Measurements from ENCODE around the gene ANKRD62.
"Not testable (repeated sequence)": the region's sequence is repeated elsewhere in the genome, so short reads cannot be mapped to it uniquely, and the experiment has no call there.

ANKRD62 gene

DNA sequence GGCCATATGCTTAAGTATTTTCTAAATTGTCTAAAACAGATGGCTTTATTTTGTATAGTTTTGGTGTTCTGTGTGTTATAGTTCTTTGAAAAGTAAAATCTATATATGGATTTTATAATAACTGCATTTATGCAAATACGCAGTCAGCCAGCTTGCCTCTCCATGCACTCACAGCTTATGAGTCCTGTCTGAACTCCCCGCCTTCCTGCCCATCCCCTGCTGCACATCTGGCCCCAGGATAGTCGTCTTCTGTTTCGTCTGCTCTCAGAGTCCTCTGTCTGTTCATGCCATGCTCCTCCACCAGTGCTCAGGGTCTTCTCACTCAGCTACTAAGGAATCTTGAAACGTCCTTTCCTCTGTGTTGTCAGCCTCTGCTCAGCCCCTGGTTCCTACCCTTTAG, 28.2 kb upstream of the ANKRD62 start:
- DNase-seq (ENCODE audit: low read depth in 4 of 4, low spot score in 1 of 4), result no peak

DNA sequence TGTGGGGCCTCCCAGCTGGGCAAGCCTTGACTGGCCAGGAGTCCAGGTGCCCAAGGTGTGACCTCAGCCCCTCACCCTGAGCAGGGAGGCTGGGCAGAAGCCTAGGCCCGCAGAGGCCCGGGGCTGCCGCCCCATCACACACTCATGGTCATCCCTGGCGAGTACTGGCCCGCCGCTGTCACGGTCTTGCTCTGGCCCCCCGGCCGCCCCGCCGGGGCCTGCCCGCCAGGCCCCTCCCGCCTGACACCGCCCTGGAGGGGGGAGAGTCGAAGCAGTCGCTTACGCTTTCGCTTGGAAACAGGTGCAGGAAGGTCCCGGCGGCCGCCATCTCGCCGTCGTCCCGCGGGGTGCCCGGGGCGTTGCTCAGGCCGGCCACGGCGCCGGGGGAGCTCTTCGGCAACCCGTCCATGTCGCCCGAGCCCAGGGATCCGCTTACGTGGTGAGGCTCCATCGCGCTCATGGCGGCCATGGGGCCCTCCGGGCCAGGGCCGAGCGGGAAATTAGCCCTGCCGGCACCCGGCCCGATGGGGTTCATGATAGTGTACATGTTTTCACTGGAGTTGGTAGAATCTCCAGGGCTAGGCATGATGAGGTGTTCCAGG, 26.6 kb upstream of the ANKRD62 start:
- no peak for DNase-seq (ENCODE audit: low read depth in 4 of 4, low spot score in 1 of 4)

DNA sequence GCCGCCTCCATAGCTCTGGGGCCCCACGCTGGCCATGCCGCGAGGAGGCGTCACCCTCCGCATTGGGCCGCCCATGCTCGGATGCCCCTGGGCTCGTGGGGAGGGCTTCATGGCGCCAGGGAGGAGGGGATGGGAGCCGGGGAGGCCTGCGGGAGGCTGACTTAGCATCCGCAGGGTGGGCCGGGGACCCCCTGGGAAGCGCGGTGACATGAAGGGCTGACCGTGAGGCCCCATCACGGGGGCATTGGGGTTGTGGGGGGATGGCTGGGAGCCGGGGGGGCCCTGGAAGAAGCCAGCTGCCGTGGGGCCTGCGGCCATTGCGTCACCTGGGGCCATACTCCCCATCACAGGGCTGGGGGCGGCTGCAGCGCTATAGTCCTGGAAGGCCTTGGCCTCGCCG, 26.0 kb upstream of the ANKRD62 start:
- DNase-seq (ENCODE audit: low read depth in 4 of 4, low spot score in 1 of 4), result no peak

DNA sequence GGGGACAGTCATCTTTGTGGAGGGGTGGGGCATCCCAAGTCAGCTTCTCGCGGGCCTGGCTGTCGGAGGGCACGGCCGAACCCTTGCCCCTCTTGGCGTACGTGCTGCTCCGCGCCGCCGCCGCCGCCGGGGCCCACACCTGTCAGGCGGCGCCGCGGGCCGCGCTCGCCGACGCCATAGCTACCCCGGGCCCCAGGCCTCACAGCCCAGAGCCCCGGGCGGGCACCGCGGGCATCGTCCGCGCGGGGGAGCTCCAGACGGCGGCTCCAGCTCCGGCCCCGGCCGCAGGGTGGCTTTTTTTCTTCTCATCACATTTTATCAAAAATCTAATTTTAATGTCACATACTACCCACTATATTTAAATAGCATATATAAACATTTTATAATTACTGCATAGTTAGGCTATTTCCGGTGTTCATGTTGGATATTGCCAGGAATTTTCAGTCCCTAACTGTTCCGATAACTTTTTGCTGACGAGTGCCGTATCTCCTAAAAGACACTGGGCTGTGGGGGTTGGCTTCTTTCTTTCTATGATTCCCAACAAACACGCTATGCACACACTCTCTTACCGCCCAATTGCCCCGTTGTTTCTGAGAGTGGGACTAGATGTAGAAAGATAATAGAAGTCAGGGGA, 25.2 kb upstream of the ANKRD62 start:
- not testable (repeated sequence) for DNase-seq (ENCODE audit: low read depth in 4 of 4, low spot score in 1 of 4)

DNA sequence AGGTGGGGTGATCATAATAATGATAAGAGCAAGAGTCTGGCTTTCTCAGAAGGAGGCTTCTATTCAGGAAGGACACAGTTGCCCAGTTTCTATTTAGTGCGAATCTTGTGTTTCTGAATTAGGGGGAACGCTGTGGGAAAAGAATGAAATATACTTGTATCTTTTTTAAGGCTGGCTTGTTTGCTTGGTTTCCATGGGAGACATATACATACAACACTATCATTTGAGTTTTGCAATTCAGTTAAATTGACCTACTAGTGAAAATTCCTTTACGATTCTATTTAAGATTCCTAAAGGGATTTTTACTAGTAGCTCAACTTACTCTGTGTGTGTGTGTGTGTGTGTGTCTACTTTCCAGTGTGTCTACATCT, 24.7 kb upstream of the ANKRD62 start:
- no peak for DNase-seq (ENCODE audit: low read depth in 4 of 4, low spot score in 1 of 4)

DNA sequence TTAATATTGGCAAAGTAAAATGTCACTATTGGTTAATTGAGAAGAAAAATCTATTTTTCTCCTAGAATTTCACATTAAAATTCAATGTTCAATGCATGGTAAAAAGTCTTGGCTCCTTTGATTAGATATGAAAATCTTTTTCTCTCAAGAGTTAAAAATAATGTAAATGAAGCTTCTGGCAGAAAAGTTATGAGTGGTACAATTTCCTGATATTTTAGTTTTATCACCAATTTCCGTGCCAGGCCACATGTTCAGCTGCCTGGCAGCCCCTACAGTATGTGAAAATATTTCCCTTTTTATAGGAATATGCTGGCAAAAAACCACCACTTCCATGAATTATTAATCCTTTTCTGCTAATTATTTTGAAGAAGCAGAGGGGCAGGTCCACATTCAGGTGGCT, 22.6 kb upstream of the ANKRD62 start:
- DNase-seq (ENCODE audit: low read depth in 4 of 4, low spot score in 1 of 4), result not testable (repeated sequence)

DNA sequence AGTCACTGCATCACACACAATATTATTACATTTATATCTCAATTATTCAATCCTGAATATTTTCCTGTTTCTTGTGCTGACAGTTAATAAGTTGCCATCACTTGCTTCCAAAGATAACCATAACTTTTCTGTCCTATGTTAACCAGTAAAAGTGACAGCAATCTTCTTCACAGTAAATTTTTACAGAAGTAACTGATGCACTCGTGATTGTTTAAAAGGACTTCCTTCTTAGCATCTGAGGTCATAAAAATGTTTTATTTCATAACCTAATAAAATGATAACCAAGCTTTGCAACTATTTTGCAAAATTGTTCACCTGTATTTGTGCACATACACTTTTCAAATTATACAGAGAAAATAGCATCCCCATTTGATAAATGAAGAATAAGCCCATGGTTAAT, 20.6 kb upstream of the ANKRD62 start:
- no peak for DNase-seq (ENCODE audit: low read depth in 4 of 4, low spot score in 1 of 4)

DNA sequence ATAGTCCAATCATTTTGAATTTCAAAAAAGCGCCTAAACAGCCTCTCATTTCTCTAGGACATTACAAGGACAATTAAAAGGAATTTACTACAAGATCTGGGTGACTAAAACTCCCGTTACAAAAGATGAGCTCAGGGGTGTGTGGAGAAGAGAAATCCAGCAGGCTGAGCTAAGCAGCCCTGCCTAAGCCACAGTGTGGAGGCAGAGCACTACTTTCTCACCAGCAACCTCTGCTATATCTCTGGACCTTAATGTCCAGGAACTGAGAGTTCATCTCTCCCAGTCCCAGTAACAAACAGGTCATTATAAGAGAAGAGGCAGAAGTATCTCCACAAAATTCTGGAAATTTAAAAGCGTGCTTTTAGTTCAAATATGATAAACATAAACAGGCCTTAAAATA, 18.9 kb upstream of the ANKRD62 start:
- no peak for DNase-seq (ENCODE audit: low read depth in 4 of 4, low spot score in 1 of 4)

DNA sequence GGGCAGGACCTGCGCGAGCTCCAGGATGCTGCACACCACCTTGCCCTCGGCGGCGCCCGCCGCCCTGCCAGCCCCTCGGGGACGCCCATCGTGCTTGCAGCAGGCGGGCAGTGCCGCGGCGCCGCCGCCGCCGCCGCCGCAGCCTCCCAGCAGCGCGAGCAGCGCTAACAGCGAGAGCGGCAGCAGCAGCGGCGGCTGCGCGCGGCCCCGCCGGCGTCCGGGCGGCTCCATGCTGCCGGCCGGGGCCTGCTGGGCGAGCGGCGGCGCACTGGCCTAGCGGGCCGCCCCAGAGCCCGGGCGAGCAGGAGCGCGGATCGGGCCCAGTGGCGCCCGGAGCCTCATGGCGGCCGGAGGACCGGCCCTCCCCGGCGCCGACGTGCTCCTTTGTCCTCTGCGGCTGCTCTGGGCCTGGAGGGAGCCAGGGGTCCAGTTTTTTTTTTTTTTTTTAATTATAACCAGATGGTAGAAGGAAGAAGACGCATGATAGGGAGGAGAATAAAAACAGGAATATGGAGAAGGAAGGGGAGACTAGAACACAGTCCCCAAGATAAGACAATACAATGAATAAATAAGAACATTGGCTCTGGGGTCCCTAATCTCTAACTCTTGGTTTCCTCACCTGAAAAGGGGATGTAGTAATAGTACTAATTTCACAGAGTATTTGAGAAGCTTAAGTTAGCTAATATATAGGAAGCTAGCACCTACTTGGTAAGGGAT, 17.1 kb upstream of the ANKRD62 start:
- no peak for DNase-seq (ENCODE audit: low read depth in 4 of 4, low spot score in 1 of 4)

DNA sequence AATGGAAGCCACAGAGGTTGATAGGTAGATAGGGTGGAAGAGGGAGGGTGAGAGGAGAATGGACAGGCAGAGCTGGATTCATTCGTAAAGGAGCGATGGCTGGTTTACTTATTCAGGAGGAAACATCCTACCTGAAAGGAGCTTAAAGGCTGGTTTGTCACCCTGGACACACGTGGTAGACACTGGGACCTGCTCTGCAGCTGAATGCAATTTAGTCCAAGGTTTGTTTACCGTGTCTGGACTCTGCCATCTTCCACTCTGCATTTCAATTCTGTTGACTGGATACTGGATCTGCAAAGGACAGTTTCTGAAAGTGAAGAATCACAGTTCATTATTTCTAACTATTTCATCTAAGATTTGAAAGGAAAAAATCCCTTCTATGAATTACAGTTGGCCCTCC, 15.6 kb upstream of the ANKRD62 start:
- not testable (repeated sequence) for DNase-seq (ENCODE audit: low read depth in 4 of 4, low spot score in 1 of 4)

DNA sequence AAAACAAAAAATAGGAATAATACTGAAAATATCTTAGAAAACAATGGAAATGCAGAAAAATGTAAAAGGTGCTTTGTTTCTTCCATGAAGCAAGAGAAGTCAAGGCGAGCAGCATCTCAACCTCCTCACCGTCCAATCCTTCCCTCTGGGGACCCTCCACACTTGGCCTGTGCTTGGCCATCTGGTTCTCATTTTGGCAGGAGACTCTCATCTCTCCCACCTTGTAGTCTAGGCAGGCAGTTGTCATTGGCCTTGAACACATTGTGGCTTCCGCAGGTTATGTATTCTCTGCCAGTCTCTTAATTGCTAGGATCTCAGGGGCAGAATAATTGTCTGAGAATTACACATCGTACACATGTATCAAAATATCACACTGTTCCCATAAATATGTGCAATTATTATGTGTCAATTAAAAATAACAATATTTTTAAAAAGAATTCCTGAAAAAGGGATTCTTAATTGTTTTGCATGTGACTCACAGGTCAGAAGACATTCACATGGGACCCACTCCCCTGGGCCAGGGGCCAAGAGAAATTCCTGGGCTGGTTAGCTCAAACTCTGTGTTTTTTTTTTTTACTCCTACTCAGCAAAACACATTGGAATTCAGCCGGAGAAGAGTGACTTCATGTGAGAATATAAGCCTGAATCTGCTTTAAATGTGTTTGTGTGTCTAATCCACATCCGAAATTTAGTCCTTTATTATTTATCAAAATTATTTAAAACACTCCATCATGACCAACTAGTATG, 14.0 kb upstream of the ANKRD62 start:
- DNase-seq (ENCODE audit: low read depth in 4 of 4, low spot score in 1 of 4), result no peak

DNA sequence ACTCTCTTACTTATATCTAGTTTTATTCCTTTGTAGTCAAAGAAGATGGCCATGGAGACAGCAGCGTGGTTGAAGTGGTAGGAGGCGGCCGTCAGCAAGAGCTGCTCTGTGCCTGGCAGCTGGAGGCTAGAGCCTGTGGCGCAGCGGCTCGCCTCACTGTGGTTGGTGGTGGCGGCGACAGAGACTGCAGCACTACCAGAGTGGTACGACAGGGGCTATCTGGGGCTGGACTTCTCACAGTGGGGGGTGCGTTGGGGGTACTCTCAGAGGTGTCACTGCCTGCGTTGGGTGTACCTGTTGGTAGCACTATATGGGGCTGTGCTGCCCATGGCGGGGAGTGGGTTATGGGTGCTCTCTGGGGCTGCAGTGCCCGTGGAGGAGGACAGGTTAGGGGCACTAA, 8.5 kb upstream of the ANKRD62 start:
- no peak for DNase-seq (ENCODE audit: low read depth in 4 of 4, low spot score in 1 of 4)

DNA sequence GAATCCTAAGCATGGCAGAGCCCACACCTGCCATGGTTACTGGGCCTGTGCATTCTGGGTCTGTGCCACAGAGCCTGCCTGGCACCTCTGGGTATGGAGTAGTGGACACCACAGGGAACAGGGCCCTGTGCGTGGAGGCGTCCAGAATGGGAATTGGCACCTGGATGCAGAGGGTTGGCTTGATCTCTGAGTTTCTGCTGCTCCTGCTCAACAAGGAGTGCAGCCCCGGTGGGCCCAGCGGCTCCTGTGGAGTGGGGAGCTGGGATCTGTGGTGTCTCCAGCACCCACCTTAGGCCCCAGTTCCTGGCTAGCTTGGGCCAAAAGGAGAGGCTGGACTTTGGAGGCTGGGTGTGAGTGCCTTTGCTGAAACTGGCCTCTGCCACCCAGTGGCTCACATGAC, 7.9 kb upstream of the ANKRD62 start:
- DNase-seq (ENCODE audit: low read depth in 4 of 4, low spot score in 1 of 4), result no peak

DNA sequence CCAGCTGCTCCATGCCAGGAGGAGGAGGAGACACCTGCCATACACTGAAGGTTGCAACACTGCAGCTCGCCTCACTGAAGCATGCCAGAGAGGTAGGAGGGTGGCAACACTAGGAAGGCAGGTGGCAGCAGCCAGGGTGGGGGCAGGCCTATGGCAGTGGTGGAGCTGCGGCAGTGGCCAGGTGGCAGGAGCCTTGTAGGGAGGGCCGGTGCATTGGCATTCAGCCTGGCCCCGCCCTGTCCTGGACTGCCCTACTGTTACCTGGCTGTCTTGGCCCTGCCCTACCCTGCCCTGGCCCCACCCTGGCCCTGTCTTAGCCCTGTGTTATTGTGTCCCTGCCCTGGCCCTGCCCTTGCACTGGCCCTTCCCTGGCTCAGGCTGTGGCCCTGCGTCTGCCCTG, 7.4 kb upstream of the ANKRD62 start:
- no peak for DNase-seq (ENCODE audit: low read depth in 4 of 4, low spot score in 1 of 4)

DNA sequence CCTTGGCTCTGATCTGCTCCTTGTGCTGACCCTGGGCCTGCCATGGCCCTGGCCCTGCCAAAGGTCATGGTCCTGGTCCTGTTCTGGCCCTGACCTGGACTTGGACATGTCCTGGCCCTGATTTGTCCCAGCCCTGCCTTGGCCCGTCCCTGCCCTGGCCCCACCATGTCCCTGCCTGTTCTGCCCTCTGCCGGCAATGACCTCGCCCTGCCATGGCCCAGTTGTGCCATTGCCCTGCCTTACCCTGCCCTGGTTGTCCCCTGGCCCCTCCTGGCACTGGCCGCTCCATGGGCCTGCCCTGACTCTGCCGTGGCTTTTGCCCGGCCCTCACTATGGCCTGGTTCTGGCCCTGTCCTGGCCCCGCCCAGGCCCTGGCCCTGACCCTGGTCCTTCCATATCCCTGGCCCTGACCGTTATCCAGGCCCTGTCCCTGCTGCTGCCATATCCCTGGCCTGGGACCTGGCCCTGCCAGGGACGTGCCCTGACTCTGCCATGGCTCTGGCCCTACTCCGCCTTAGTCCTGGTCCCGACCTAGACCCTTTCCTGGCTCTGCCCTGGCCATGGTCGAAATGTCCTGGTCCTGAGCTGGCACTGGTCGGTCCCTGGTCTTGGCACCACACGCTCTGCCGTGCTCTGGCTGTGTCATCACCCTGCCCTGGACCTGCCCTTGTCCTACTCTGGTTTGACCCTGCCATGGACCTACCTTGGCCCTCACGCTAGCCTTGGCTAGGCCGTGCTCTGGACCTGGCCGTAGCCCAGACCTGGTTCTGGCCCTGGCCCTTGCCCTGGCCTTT, 6.8 kb upstream of the ANKRD62 start:
- no peak for DNase-seq (ENCODE audit: low read depth in 4 of 4, low spot score in 1 of 4)

DNA sequence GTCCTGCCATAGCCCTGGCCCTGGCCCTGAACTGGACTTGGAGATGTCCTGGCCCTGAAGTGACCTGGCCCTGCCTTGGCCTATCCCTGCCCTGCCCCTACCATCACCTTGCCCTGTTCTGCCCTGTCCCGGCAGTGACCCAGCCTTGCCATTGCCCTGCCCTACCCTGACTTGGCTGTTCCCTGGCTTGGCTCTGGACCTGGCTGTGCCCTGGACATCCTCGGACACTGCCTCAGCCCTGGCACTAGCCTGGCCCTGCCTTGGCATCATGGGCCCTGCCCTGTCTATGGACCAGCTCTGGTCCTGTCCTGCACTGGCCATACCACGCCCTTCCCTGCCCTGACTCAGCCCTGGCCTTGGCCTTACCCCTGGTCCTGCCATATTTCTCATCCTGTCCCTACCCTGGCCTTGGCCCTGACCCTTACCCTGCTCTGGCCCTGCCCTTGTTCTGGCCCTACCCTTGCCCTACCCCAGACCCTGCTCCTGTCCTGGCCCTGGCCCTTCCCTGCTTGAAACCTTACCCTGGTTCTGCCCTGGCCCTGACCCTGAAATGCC, 6.1 kb upstream of the ANKRD62 start:
- no peak for DNase-seq (ENCODE audit: low read depth in 4 of 4, low spot score in 1 of 4)

DNA sequence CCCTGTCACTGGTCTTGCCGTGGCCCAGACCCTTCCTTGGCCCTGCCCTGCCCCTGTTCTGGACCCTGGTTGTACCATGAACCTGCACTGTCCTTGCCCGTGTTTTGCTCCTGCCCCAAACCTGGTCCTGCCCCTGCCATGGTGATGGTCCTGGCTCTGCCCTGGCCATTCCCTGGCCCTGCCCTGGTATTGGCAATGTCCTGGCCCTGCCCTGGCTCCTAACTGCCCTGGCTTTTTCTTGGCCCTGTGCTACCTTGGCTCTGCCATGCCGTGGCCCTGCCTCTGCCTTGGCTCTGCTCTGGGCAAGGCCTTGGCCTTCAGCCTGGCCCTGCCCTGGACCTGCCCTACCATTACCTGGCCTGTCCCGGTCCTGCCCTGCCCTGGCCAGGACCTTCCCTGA, 5.5 kb upstream of the ANKRD62 start:
- no peak for DNase-seq (ENCODE audit: low read depth in 4 of 4, low spot score in 1 of 4)

DNA sequence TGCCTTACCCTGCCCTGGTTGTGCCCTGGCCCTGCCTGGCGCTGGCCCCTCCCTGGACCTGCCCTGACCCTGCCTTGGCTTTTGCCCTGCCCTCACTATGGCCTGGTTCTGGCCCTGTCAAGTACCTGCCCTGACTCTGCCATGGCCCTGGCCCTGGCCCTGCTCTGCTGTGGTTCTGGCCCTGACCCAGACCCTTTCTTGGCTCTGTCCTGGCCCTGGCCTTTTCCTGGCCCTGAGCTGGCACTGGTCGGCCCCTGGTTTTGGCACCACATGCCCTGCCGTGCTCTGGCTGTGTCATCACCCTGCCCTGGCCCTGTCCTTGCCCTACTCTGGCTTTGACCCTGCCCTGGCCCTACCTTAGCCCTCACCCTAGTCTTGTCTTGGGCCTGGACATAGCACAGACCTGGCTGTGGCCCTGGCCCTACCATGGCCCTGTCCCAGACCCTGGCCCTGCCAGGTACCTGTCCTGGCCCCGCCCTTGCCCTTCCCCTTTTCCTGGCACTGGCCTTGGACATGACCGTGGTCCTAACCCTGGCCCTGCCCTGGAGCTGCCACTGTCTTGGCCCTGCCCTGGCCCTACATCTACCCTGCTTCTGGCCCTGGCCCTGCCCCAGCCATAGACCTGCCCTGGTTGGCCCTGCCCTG, 4.8 kb upstream of the ANKRD62 start:
- no peak for DNase-seq (ENCODE audit: low read depth in 4 of 4, low spot score in 1 of 4)

DNA sequence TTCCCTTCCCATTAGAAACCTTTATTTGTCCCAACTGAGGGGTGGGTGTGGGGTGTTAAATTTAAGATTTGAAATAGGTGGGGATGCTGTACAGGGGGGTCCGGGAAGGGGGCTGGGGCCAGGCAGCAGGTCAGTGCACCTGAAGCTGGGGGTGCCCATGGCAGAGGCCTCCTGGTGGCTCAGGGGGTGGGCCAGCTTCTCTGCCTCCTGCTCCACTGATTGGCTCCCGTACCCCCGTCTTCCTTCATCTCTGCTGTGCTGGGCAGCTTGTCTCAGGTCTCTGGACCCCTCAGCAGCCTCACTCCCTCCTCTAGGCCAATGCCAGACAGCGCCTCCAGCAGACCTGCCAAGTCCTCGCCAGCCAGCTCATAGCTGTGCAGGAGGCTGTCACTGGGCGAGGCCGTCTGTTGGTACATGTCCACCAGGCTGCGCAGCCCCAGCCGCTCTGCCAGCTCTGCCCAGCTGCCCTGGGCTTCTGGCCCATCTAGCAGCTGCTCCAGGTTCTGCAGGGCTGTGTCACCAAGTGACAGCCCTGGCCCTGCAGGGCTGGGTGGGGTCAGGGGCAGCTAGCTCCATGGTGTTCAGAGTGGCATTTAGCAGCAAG, 2.0 kb upstream of the ANKRD62 start:
- DNase-seq (ENCODE audit: low read depth in 4 of 4, low spot score in 1 of 4), result no peak
